Measurements from ENCODE around the gene IGSF3.
"Not testable (repeated sequence)": the region's sequence is repeated elsewhere in the genome, so short reads cannot be mapped to it uniquely, and the experiment has no call there.

Gene IGSF3

GRCh38 chr1:116664366-116664977, 3.1 kb downstream of the IGSF3 start:
- DNase-seq (ENCODE audit: low read depth in 3 of 3): no peak

- DNase-seq (ENCODE audit: low read depth in 3 of 3): no peak
Measured at GRCh38 chr1:116663821-116664220, 3.7 kb downstream of the IGSF3 start.

- DNase-seq (ENCODE audit: low read depth in 3 of 3): no peak
Measured at GRCh38 chr1:116661633-116662032, 5.9 kb downstream of the IGSF3 start.

- DNase-seq (ENCODE audit: low read depth in 3 of 3): not testable (repeated sequence)
Measured at GRCh38 chr1:116658645-116659044, 8.9 kb downstream of the IGSF3 start.

GRCh38 chr1:116657836-116658235, 9.7 kb downstream of the IGSF3 start:
- not testable (repeated sequence) for DNase-seq (ENCODE audit: low read depth in 3 of 3)

GRCh38 chr1:116654351-116654750, 13.2 kb downstream of the IGSF3 start:
- DNase-seq (ENCODE audit: low read depth in 3 of 3): no peak

GRCh38 chr1:116652598-116652997, 14.9 kb downstream of the IGSF3 start:
- DNase-seq (ENCODE audit: low read depth in 3 of 3): not testable (repeated sequence)

- DNase-seq (ENCODE audit: low read depth in 3 of 3): not testable (repeated sequence)
Measured at GRCh38 chr1:116650781-116651180, 16.8 kb downstream of the IGSF3 start.

GRCh38 chr1:116649041-116649440, 18.5 kb downstream of the IGSF3 start:
- DNase-seq (ENCODE audit: low read depth in 3 of 3): not testable (repeated sequence)

- DNase-seq (ENCODE audit: low read depth in 3 of 3): not testable (repeated sequence)
Measured at GRCh38 chr1:116648325-116648724, 19.2 kb downstream of the IGSF3 start.

GRCh38 chr1:116647186-116647585, 20.3 kb downstream of the IGSF3 start:
- DNase-seq (ENCODE audit: low read depth in 3 of 3): not testable (repeated sequence)

- DNase-seq (ENCODE audit: low read depth in 3 of 3): not testable (repeated sequence)
Measured at GRCh38 chr1:116646673-116647170, 20.8 kb downstream of the IGSF3 start.

GRCh38 chr1:116645802-116646672, 21.5 kb downstream of the IGSF3 start:
- DNase-seq (ENCODE audit: low read depth in 3 of 3): not testable (repeated sequence)

- DNase-seq (ENCODE audit: low read depth in 3 of 3): not testable (repeated sequence)
Measured at GRCh38 chr1:116644993-116645392, 22.5 kb downstream of the IGSF3 start.

- not testable (repeated sequence) for DNase-seq (ENCODE audit: low read depth in 3 of 3)
Measured at GRCh38 chr1:116644096-116644495, 23.4 kb downstream of the IGSF3 start.

- DNase-seq (ENCODE audit: low read depth in 3 of 3): not testable (repeated sequence)
Measured at GRCh38 chr1:116643281-116643751, 24.2 kb downstream of the IGSF3 start.

GRCh38 chr1:116642311-116643280, 24.9 kb downstream of the IGSF3 start:
- DNase-seq (ENCODE audit: low read depth in 3 of 3): not testable (repeated sequence)

- peak in 1 of 3 donors; percentile 16 for DNase-seq (ENCODE audit: low read depth in 3 of 3)
Measured at GRCh38 chr1:116637583-116637982, 29.9 kb downstream of the IGSF3 start.

GRCh38 chr1:116636584-116636983, 30.9 kb downstream of the IGSF3 start:
- DNase-seq (ENCODE audit: low read depth in 3 of 3): not testable (repeated sequence)

GRCh38 chr1:116634386-116634785, 33.1 kb downstream of the IGSF3 start:
- DNase-seq (ENCODE audit: low read depth in 3 of 3): not testable (repeated sequence)

All from stimulated activated CD4-positive, alpha-beta T cell treated with anti-CD3 and anti-CD28 coated beads, TNF-alpha, amount 100 ng/mL, for 48 hours (primary cell).